ENCODE results near the gene CDC73.
"Not testable (repeated sequence)": the region's sequence is repeated elsewhere in the genome, so short reads cannot be mapped to it uniquely, and the experiment has no call there.

The CDC73 gene

GRCh38 chr1:193240609-193241008 lies 118.8 kb downstream of the CDC73 start:
- DNase-seq = no peak

- no peak for DNase-seq
These were observed 119.4 kb downstream of the CDC73 start for GRCh38 chr1:193241132-193241827.

GRCh38 chr1:193242000-193242399 lies 120.2 kb downstream of the CDC73 start:
- no peak for DNase-seq

GRCh38 chr1:193249187-193249586 lies 127.4 kb downstream of the CDC73 start:
- no peak for DNase-seq

GRCh38 chr1:193251950-193252349 lies 130.1 kb downstream of the CDC73 start:
- DNase-seq = no peak

GRCh38 chr1:193256019-193256418 lies 134.2 kb downstream of the CDC73 start:
- DNase-seq = no peak

GRCh38 chr1:193259636-193260035 lies 137.8 kb downstream of the CDC73 start:
- DNase-seq = no peak

- DNase-seq = no peak
These were observed 138.4 kb downstream of the CDC73 start for GRCh38 chr1:193260056-193260745.

- no peak for DNase-seq
These were observed 139.1 kb downstream of the CDC73 start for GRCh38 chr1:193260896-193261295.

GRCh38 chr1:193262661-193263060 lies 140.8 kb downstream of the CDC73 start:
- no peak for DNase-seq

GRCh38 chr1:193264313-193265065 lies 142.7 kb downstream of the CDC73 start:
- no peak for DNase-seq

GRCh38 chr1:193265716-193266115 lies 143.9 kb downstream of the CDC73 start:
- DNase-seq = no peak

- DNase-seq = not testable (repeated sequence)
These were observed 145.0 kb downstream of the CDC73 start for GRCh38 chr1:193266794-193267193.

- DNase-seq = no peak
These were observed 149.2 kb downstream of the CDC73 start for GRCh38 chr1:193270996-193271395.

- DNase-seq = no peak
These were observed 153.9 kb downstream of the CDC73 start for GRCh38 chr1:193275773-193276172.

GRCh38 chr1:193278968-193279367 lies 157.1 kb downstream of the CDC73 start:
- DNase-seq = no peak

- DNase-seq = no peak
These were observed 160.1 kb downstream of the CDC73 start for GRCh38 chr1:193281894-193282293.

- DNase-seq = no peak
These were observed 161.2 kb downstream of the CDC73 start for GRCh38 chr1:193283016-193283415.

GRCh38 chr1:193284219-193284618 lies 162.4 kb downstream of the CDC73 start:
- no peak for DNase-seq

GRCh38 chr1:193285641-193286040 lies 163.8 kb downstream of the CDC73 start:
- no peak for DNase-seq

GRCh38 chr1:193288548-193289080 lies 166.8 kb downstream of the CDC73 start:
- DNase-seq = not testable (repeated sequence)

- DNase-seq = no peak
These were observed 171.9 kb downstream of the CDC73 start for GRCh38 chr1:193293726-193294125.

- DNase-seq = no peak
These were observed 177.2 kb downstream of the CDC73 start for GRCh38 chr1:193299038-193299437.

GRCh38 chr1:193301746-193302145 lies 179.9 kb downstream of the CDC73 start:
- no peak for DNase-seq

Measured in NK-92 treated with Interleukin-12 subunit alpha and Interleukin-12 subunit beta, amount 100 ng/mL, for 24 hours (cell line).